Measurements from ENCODE around the gene FCAMR. TPM values are rescaled to one million over a fixed set of nuclear protein-coding genes. Genes with fewer than 3 reads are reported as not detected.

The FCAMR gene
- polyA plus RNA-seq, 6 donors from 2014 or later = not detected

- Mint-ChIP-seq H3K4me1 (peaks cover 81 to 85% (median 84%) of the 10 kb centered on the region in 3 donors), H3K27me3 (no peaks in the 10 kb centered on the region), H3K27ac (peak overlapping the region in 5 of 6 donors; percentile 90 to 97 (median 94)), H3K4me3 (no peak overlapping the region), H3K36me3 (peaks cover 76 to 90% of the 10 kb centered on the region in 2 donors), H3K9me3 (no peaks in the 10 kb centered on the region)
- ATAC-seq (ENCODE audit: low read depth in 2 of 2) (no peak), DNase-seq (no peak)
Observed at GRCh38 chr1:206915030-206915735, 55.1 kb downstream of the FCAMR start.

GRCh38 chr1:206913766-206914537, 56.3 kb downstream of the FCAMR start:
- H3K27me3 Mint-ChIP-seq = no peaks in the 10 kb centered on the region
- no peak for ATAC-seq (ENCODE audit: low read depth in 2 of 2)
- no peak overlapping the region for H3K4me3 Mint-ChIP-seq
- peak overlapping the region in 5 of 6 donors; percentile 71 to 97 (median 92) for H3K27ac Mint-ChIP-seq
- peaks cover 82 to 91% (median 87%) of the 10 kb centered on the region in 3 donors for H3K4me1 Mint-ChIP-seq
- peaks cover 68 to 87% of the 10 kb centered on the region in 2 donors for H3K36me3 Mint-ChIP-seq
- DNase-seq = no peak
- no peaks in the 10 kb centered on the region for H3K9me3 Mint-ChIP-seq

DNA sequence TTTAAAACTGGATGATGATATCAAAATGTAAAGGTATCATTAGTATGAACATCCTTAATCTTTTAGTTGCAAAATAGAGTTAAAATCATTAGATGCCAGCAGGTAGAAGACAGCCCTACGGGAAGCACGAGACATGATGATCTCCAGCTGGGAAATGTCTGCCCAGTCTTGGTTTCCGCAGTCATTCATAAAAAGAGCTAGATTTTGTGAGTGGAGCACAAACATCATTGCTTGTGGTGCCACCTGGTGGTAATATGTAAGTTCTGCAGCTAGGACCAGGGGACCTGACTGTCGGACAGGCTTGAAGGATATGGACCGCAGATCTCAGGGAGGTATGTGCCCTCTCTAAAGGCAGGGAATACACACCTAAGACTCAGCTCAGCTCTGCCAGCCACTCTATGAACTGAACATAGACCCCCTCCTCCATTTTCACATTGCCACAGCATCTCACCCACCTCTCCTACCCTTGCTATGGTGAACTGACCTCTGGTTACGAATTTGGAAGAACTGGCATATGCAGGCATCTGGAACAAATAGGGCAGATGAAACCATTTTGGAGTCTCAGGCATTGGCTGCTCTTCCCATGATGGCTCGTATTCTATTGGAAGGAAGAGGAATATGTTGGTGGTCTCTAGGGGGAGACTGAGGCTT, 57.7 kb downstream of the FCAMR start:
- H3K27me3 Mint-ChIP-seq = no peaks in the 10 kb centered on the region
- peak overlapping the region in 5 of 6 donors; percentile 48 to 97 (median 92) for H3K27ac Mint-ChIP-seq
- H3K36me3 Mint-ChIP-seq = peaks cover 63 to 89% of the 10 kb centered on the region in 2 donors
- H3K9me3 Mint-ChIP-seq = no peaks in the 10 kb centered on the region
- DNase-seq (peak; percentile 69), ATAC-seq (ENCODE audit: low read depth in 2 of 2) (peak; percentile 56 to 62)
- peak overlapping the region in 1 of 8 donors; percentile 89 for H3K4me3 Mint-ChIP-seq
- peaks cover 84 to 95% (median 93%) of the 10 kb centered on the region in 3 donors for H3K4me1 Mint-ChIP-seq

GRCh38 chr1:206911064-206911663, 59.1 kb downstream of the FCAMR start:
- DNase-seq (peak; percentile 60), ATAC-seq (ENCODE audit: low read depth in 2 of 2) (peak; percentile 50 to 55)
- Mint-ChIP-seq H3K27me3 (no peaks in the 10 kb centered on the region), H3K27ac (peak overlapping the region in 5 of 6 donors; percentile 56 to 95 (median 90)), H3K4me1 (peaks cover 82 to 94% (median 91%) of the 10 kb centered on the region in 3 donors), H3K36me3 (peaks cover 51 to 80% of the 10 kb centered on the region in 2 donors), H3K4me3 (peak overlapping the region in 5 of 8 donors; percentile 67 to 76 (median 73)), H3K9me3 (no peaks in the 10 kb centered on the region)

GRCh38 chr1:206909883-206910318, 60.4 kb downstream of the FCAMR start:
- Mint-ChIP-seq H3K27me3 (no peaks in the 10 kb centered on the region), H3K27ac (peak overlapping the region in 5 of 6 donors; percentile 50 to 93 (median 75)), H3K4me3 (peak overlapping the region in 6 of 8 donors; percentile 67 to 85 (median 75)), H3K4me1 (peaks cover 82 to 94% (median 91%) of the 10 kb centered on the region in 3 donors), H3K9me3 (no peaks in the 10 kb centered on the region), H3K36me3 (peaks cover 50 to 79% of the 10 kb centered on the region in 2 donors)
- no peak for DNase-seq
- ATAC-seq (ENCODE audit: low read depth in 2 of 2) = no peak

- no peak for DNase-seq
- Mint-ChIP-seq H3K36me3 (peaks cover 45 to 79% of the 10 kb centered on the region in 2 donors), H3K27ac (peak overlapping the region; percentile 71 to 95 (median 84)), H3K4me1 (peaks cover 82 to 94% (median 91%) of the 10 kb centered on the region in 3 donors), H3K9me3 (no peaks in the 10 kb centered on the region), H3K27me3 (no peaks in the 10 kb centered on the region), H3K4me3 (peak overlapping the region in 7 of 8 donors; percentile 67 to 85 (median 74))
- peak; percentile 38 to 43 for ATAC-seq (ENCODE audit: low read depth in 2 of 2)
Observed at GRCh38 chr1:206909161-206909882, 60.9 kb downstream of the FCAMR start.

DNA sequence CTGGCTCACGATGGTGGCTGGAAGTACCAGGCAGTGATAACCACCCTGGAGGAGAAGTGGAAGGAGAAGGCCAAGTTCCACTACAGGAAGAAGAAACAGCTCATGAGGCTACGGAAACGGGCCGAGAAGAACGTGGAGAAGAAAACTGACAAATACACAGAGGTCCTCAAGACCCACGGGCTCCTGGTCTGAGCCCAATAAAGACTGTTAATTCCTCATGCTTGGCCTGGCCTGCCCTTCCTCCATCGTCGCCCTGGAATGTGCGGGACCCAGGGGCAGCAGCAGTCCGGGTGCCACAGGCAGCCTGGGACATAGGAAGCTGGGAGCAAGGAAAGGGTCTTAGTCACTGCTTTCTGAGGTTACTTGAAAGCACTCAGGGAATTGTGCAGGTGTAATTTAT, 62.2 kb downstream of the FCAMR start:
- DNase-seq = no peak
- peaks cover 78 to 87% (median 82%) of the 10 kb centered on the region in 3 donors for H3K4me1 Mint-ChIP-seq
- no peaks in the 10 kb centered on the region for H3K27me3 Mint-ChIP-seq
- peak overlapping the region; percentile 12 to 72 (median 59) for H3K4me3 Mint-ChIP-seq
- peaks cover 50 to 78% of the 10 kb centered on the region in 2 donors for H3K36me3 Mint-ChIP-seq
- no peaks in the 10 kb centered on the region for H3K9me3 Mint-ChIP-seq
- H3K27ac Mint-ChIP-seq = peak overlapping the region in 5 of 6 donors; percentile 44 to 92 (median 89)
- no peak for ATAC-seq (ENCODE audit: low read depth in 2 of 2)

Other genes starting within 250 kb of the FCAMR start
- gene IL19, start 199.7 kb downstream of the FCAMR start, polyA plus RNA-seq (ENCODE audit: low read depth in 6 of 6) = not detected
- under 1 TPM in 2 of 6 donors, not detected in 4; 0.17 to 0.31 TPM for gene IL10, start 198.0 kb downstream of the FCAMR start, polyA plus RNA-seq (ENCODE audit: low read depth in 6 of 6)
- not detected for gene IL20, start 104.8 kb downstream of the FCAMR start, polyA plus RNA-seq (ENCODE audit: low read depth in 6 of 6)
- 10 to 100 TPM; 44.1 to 94.5 (median 57.5) TPM for gene IL24, start 73.0 kb downstream of the FCAMR start, polyA plus RNA-seq (ENCODE audit: low read depth in 6 of 6)
- gene FCMR, start 48.5 kb downstream of the FCAMR start, polyA plus RNA-seq (ENCODE audit: low read depth in 6 of 6) = 1,000 to 10,000 TPM; 1,550 to 2,548 (median 1,723) TPM
- under 1 TPM; 0.05 to 0.84 (median 0.64) TPM for gene PIGR, start 24.0 kb downstream of the FCAMR start, polyA plus RNA-seq (ENCODE audit: low read depth in 6 of 6)
- gene C1orf116, start 62.3 kb upstream of the FCAMR start, polyA plus RNA-seq (ENCODE audit: low read depth in 6 of 6) = 1 to 10 TPM in 1 of 6 donors, under 1 TPM in 3, not detected in 2; 0.08 to 2.3 (median 0.12) TPM
- 1 to 10 TPM; 1.3 to 3.5 (median 1.8) TPM for gene YOD1, start 80.7 kb upstream of the FCAMR start, polyA plus RNA-seq (ENCODE audit: low read depth in 6 of 6)
- gene PFKFB2, start 82.8 kb upstream of the FCAMR start, polyA plus RNA-seq (ENCODE audit: low read depth in 6 of 6) = 1 to 10 TPM; 2.5 to 8.2 (median 6.1) TPM
- gene C4BPB, start 118.4 kb upstream of the FCAMR start, polyA plus RNA-seq (ENCODE audit: low read depth in 6 of 6) = under 1 TPM in 1 of 6 donors, not detected in 5; 0.23 TPM
- not detected for gene C4BPA, start 133.8 kb upstream of the FCAMR start, polyA plus RNA-seq (ENCODE audit: low read depth in 6 of 6)